Astrocyte (in vitro differentiated cells and primary cell): ENCODE measurements around the gene LARGE1. TPM values are rescaled to one million over a fixed set of nuclear protein-coding genes. Genes with fewer than 3 reads are reported as not detected.

ENCODE experiments used
- DNase-seq: peaks from one replicate; pipeline ENCODE4 v3.0.0-alpha.2; 2010; ENCODE audit warnings: low read depth
- FAIRE-seq: peaks from 2 replicates; lab custom pipeline; 2011; peaks lifted over from hg19 to GRCh38; lab: Jason Lieb, UNC
- H2AFZ ChIP-seq: 2 replicates; pipeline ENCODE4 v1.6.0; 2012; ENCODE audit warnings: low read depth, low read length, inconsistent platforms
- H3K27ac ChIP-seq: 2 replicates; pipeline ENCODE4 v1.5.1; 2011; ENCODE audit warnings: low read depth, low read length, inconsistent platforms
- H3K27me3 ChIP-seq: 2 replicates; pipeline ENCODE4 v1.6.0; 2011; ENCODE audit warnings: low read length, inconsistent platforms; ENCODE audit not compliant: insufficient read depth
- H3K36me3 ChIP-seq: 2 replicates; pipeline ENCODE4 v1.5.1; 2011; ENCODE audit warnings: low read length, inconsistent platforms; ENCODE audit not compliant: insufficient read depth
- H3K4me1 ChIP-seq: 2 replicates; pipeline ENCODE4 v1.5.1; 2011; ENCODE audit warnings: low read length, inconsistent platforms; ENCODE audit not compliant: insufficient read depth
- H3K4me2 ChIP-seq: 2 replicates; pipeline ENCODE4 v1.6.0; 2012; ENCODE audit warnings: low read length, inconsistent platforms
- H3K4me3 ChIP-seq: 2 replicates; pipeline ENCODE4 v1.5.1; 2011; ENCODE audit warnings: low read depth, mild to moderate bottlenecking, low read length, inconsistent platforms; ENCODE audit not compliant: insufficient read depth
- H3K79me2 ChIP-seq: 2 replicates; pipeline ENCODE4 v1.6.0; 2012; ENCODE audit warnings: mild to moderate bottlenecking, low read length, inconsistent platforms; ENCODE audit not compliant: insufficient read depth
- H3K9ac ChIP-seq: 2 replicates; pipeline ENCODE4 v1.6.0; 2012; ENCODE audit warnings: mild to moderate bottlenecking, low read length, inconsistent platforms
- H3K9me3 ChIP-seq: 2 replicates; pipeline ENCODE4 v1.5.1; 2012; ENCODE audit warnings: low read depth, mild to moderate bottlenecking, low read length, inconsistent platforms; ENCODE audit not compliant: insufficient read depth
- H4K20me1 ChIP-seq: 2 replicates; pipeline ENCODE4 v1.6.0; 2012; ENCODE audit warnings: low read length, inconsistent platforms; ENCODE audit not compliant: insufficient read depth
- H3K27ac Mint-ChIP-seq: one replicate; pipeline ENCODE4 v1.8.0; 2021; ENCODE audit warnings: mild to moderate bottlenecking, mixed read lengths; ENCODE audit not compliant: unreplicated experiment
- H3K27me3 Mint-ChIP-seq: one replicate; pipeline ENCODE4 v1.8.0; 2021; ENCODE audit warnings: low read depth, mixed read lengths; ENCODE audit not compliant: unreplicated experiment
- H3K36me3 Mint-ChIP-seq: one replicate; pipeline ENCODE4 v1.8.0; 2021; ENCODE audit warnings: low read depth, mixed read lengths; ENCODE audit not compliant: unreplicated experiment
- H3K4me1 Mint-ChIP-seq: one replicate; pipeline ENCODE4 v1.8.0; 2021; ENCODE audit warnings: low read depth, mixed read lengths; ENCODE audit not compliant: unreplicated experiment
- H3K4me3 Mint-ChIP-seq: one replicate; pipeline ENCODE4 v1.8.0; 2021; ENCODE audit warnings: mild to moderate bottlenecking, moderate library complexity, mixed read lengths; ENCODE audit not compliant: unreplicated experiment
- H3K9me3 Mint-ChIP-seq: one replicate; pipeline ENCODE4 v1.8.0; 2021; ENCODE audit warnings: mild to moderate bottlenecking, mixed read lengths; ENCODE audit not compliant: unreplicated experiment
- EZH2 ChIP-seq: IDR thresholded peaks from 2 replicates; pipeline ENCODE4 v1.6.1; 2012; ENCODE audit warnings: mild to moderate bottlenecking, low read length, inconsistent platforms; ENCODE audit not compliant: insufficient read depth
- total RNA-seq: library from RNA; stranded (reverse); gene quantifications from 2 replicates; pipeline ENCODE4 v1.2.1, GENCODE V29; 2021
- TF ChIP-seq, protein P1 (sequence below): IDR thresholded peaks from 2 replicates; pipeline ENCODE4 v1.5.1; 2011; ENCODE audit warnings: low read depth, mild to moderate bottlenecking, inconsistent platforms, low read length, moderate library complexity; ENCODE audit not compliant: insufficient read depth

Gene LARGE1
- total RNA-seq, 1 donor from 2014 or later, result 92.6 TPM

DNA sequence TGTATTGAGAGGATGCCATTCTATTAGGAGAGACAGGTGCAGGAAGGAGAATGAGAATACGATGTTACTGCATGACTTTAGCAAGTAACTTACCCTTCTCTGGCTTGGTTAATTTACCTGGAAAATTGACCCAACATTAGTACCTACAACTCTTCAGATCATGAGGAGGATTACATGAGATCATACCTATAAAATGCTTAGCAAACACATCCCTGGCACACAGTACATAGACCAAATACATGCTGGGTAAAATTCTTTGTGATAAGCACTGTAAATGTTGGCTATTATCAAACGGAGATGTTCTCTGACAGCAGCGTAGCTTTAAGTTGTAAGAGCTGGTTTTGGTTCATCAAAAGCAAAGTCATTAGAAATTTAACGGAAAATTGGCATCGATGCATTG, 28.8 kb downstream of the LARGE1 start:
- Mint-ChIP-seq H3K9me3 (peaks cover 5% of the 10 kb centered on the region), H3K4me1 (peaks cover 7% of the 10 kb centered on the region), H3K27ac (no peak overlapping the region), H3K27me3 (no peaks in the 10 kb centered on the region), H3K4me3 (no peak overlapping the region), H3K36me3 (peaks cover 10% of the 10 kb centered on the region)
- Histone ChIP-seq H3K36me3 (no peaks in the 10 kb centered on the region), H3K79me2 (peaks cover 12% of the 10 kb centered on the region), H3K4me2 (no peak overlapping the region), H2AFZ (no peak overlapping the region), H3K9me3 (no peaks in the 10 kb centered on the region), H3K4me1 (no peaks in the 10 kb centered on the region), H3K9ac (no peak overlapping the region), H3K27ac (no peak overlapping the region), H3K4me3 (no peak overlapping the region), H4K20me1 (peaks cover 59% of the 10 kb centered on the region), H3K27me3 (no peaks in the 10 kb centered on the region)
- TF ChIP-seq, protein P1, sequence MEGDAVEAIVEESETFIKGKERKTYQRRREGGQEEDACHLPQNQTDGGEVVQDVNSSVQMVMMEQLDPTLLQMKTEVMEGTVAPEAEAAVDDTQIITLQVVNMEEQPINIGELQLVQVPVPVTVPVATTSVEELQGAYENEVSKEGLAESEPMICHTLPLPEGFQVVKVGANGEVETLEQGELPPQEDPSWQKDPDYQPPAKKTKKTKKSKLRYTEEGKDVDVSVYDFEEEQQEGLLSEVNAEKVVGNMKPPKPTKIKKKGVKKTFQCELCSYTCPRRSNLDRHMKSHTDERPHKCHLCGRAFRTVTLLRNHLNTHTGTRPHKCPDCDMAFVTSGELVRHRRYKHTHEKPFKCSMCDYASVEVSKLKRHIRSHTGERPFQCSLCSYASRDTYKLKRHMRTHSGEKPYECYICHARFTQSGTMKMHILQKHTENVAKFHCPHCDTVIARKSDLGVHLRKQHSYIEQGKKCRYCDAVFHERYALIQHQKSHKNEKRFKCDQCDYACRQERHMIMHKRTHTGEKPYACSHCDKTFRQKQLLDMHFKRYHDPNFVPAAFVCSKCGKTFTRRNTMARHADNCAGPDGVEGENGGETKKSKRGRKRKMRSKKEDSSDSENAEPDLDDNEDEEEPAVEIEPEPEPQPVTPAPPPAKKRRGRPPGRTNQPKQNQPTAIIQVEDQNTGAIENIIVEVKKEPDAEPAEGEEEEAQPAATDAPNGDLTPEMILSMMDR, result no peak
- no peak for TF ChIP-seq EZH2
- FAIRE-seq (no peak), DNase-seq (no peak)

DNA sequence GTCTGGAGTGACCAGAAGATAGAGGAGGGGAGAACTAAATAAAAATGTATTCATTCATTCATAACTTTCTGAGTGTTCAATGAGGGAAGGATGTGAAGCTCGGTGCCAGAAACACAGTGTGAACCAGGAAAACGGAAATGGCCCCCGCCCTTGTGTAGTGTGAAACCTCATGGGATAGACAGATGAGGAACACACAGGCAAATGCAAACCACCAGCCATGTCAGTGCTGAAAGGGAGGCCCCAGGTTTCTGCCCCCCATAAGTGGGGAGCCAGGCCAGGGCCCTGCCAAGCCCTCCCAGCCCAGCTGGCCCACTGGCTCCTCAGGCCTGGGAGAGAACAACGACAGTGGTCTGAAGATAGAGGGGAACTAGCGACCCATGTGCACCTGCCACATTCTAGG, 30.5 kb downstream of the LARGE1 start:
- Mint-ChIP-seq H3K9me3 (no peaks in the 10 kb centered on the region), H3K4me1 (peaks cover 2% of the 10 kb centered on the region), H3K27me3 (no peaks in the 10 kb centered on the region), H3K27ac (no peak overlapping the region), H3K4me3 (no peak overlapping the region), H3K36me3 (peaks cover 4% of the 10 kb centered on the region)
- no peaks in the 10 kb centered on the region for H3K4me1 ChIP-seq
- peaks cover 43% of the 10 kb centered on the region for H4K20me1 ChIP-seq
- no peak overlapping the region for H3K4me2 ChIP-seq
- DNase-seq (no peak), FAIRE-seq (no peak)
- no peaks in the 10 kb centered on the region for H3K9me3 ChIP-seq
- H3K4me3 ChIP-seq, result no peak overlapping the region
- no peaks in the 10 kb centered on the region for H3K36me3 ChIP-seq
- no peak overlapping the region for H3K9ac ChIP-seq
- H3K27ac ChIP-seq, result no peak overlapping the region
- peaks cover 7% of the 10 kb centered on the region for H3K79me2 ChIP-seq
- TF ChIP-seq, protein P1, result no peak
- TF ChIP-seq EZH2, result no peak
- no peak overlapping the region for H2AFZ ChIP-seq
- no peaks in the 10 kb centered on the region for H3K27me3 ChIP-seq

DNA sequence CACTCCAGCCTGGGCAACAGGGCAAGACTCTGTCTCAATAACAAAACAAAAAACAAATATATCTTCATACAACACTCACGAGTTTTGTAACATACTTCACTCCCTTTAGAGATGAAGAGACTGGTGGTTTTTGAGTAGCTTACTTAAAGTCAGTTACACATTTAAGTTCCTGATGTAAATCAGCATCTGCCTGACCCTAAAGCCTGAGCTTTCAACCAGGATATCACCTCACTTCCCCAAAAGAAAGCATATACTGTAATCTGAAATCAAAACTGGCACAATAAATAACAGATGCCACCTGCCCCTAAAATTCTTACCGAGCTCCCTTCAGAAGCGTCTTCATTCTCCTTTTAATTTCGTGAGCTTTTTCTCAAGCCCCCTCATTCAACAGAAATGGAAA, 31.5 kb downstream of the LARGE1 start:
- peaks cover 51% of the 10 kb centered on the region for H4K20me1 ChIP-seq
- H3K4me1 Mint-ChIP-seq, result peaks cover 7% of the 10 kb centered on the region

More for the DNA sequence above, 31.5 kb downstream of the LARGE1 start:
- no peaks in the 10 kb centered on the region for H3K27me3 Mint-ChIP-seq
- Histone ChIP-seq H3K4me3 (no peak overlapping the region), H3K27me3 (no peaks in the 10 kb centered on the region), H2AFZ (no peak overlapping the region), H3K27ac (no peak overlapping the region), H3K9ac (no peak overlapping the region), H3K9me3 (no peaks in the 10 kb centered on the region), H3K79me2 (peaks cover 9% of the 10 kb centered on the region), H3K36me3 (no peaks in the 10 kb centered on the region), H3K4me2 (no peak overlapping the region), H3K4me1 (no peaks in the 10 kb centered on the region)
- no peak for DNase-seq
- H3K9me3 Mint-ChIP-seq, result no peaks in the 10 kb centered on the region
- no peaks in the 10 kb centered on the region for H3K36me3 Mint-ChIP-seq
- H3K27ac Mint-ChIP-seq, result no peak overlapping the region
- FAIRE-seq, result no peak
- TF ChIP-seq EZH2, result no peak
- no peak overlapping the region for H3K4me3 Mint-ChIP-seq
